OCI-M2 (cell line): ENCODE data around the gene MBTPS1.

Experiments
- DNase-seq: peaks from one replicate; lab custom pipeline; 2025; ENCODE audit not compliant: unreplicated experiment; lab: John Stamatoyannopoulos, UW

Gene MBTPS1

GRCh38 chr16:84013787-84014569 is 102.8 kb downstream of the MBTPS1 start:
- no peak for DNase-seq

GRCh38 chr16:84009282-84009681 is 107.5 kb downstream of the MBTPS1 start:
- DNase-seq: no peak

GRCh38 chr16:84007965-84008364 is 108.8 kb downstream of the MBTPS1 start:
- DNase-seq: no peak

GRCh38 chr16:84007520-84007919 is 109.2 kb downstream of the MBTPS1 start:
- DNase-seq: no peak

GRCh38 chr16:84005391-84005790 is 111.4 kb downstream of the MBTPS1 start:
- DNase-seq: no peak

GRCh38 chr16:84004442-84004841 is 112.3 kb downstream of the MBTPS1 start:
- DNase-seq: no peak
